ENCODE measurements around the gene HSPA12A.

DNA sequence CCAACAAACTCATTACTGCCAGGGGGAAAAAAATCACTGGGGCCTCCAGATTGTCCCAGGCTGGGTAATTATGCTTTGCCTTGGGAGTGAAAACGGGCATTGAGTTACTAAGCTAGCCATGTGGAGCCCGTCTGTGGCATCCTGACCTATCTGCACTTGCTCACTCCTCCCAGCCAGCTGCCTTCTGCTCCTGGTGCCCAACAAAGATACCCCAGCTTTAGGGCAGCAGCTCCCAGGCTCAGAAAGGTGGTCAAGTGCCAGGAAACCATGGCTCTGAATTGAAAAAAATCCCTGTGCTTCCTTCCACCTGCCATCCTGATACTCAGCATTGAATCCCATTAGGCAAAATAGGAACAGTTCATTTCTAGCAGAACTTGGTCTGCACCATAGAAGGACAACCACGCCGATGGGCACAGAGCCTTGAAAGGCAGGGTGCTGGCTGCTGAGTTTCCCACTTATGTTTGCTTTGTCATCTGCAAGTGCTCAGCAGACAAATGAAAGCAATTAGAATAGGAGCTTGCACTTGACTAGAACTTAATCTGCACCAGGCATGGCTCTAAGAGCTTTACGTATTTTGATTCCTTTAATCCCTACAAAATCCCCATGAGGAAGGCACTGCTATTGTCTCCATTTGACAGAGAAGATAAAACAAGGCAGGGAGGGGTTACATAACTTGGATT, 42.8 kb downstream of the HSPA12A start:
- TF ChIP-seq, protein P1, sequence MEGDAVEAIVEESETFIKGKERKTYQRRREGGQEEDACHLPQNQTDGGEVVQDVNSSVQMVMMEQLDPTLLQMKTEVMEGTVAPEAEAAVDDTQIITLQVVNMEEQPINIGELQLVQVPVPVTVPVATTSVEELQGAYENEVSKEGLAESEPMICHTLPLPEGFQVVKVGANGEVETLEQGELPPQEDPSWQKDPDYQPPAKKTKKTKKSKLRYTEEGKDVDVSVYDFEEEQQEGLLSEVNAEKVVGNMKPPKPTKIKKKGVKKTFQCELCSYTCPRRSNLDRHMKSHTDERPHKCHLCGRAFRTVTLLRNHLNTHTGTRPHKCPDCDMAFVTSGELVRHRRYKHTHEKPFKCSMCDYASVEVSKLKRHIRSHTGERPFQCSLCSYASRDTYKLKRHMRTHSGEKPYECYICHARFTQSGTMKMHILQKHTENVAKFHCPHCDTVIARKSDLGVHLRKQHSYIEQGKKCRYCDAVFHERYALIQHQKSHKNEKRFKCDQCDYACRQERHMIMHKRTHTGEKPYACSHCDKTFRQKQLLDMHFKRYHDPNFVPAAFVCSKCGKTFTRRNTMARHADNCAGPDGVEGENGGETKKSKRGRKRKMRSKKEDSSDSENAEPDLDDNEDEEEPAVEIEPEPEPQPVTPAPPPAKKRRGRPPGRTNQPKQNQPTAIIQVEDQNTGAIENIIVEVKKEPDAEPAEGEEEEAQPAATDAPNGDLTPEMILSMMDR (conservative IDR thresholded peaks at IDR 0.05 in 1 of 2, IDR thresholded peaks at IDR 0.05 in 1 of 2; ENCODE audit: low read depth in 1 of 2, low read length in 2 of 2), result no peak
- no peak for TF ChIP-seq EZH2 (IDR thresholded peaks at IDR 0.05; ENCODE audit: low read length, missing control alignments)

Measured in fibroblast of lung (primary cell).